GM23248 (cell line): ENCODE measurements around the gene ENOX1.

Source experiments
- EZH2 ChIP-seq: fragments of 200-600 bp; sonication (generic); IDR thresholded peaks from 2 replicates; pipeline ENCODE4 v1.6.1; 2018; ENCODE audit warnings: antibody characterized with exemption, mild to moderate bottlenecking; ENCODE audit not compliant: insufficient read depth, poor library complexity, severe bottlenecking
- EZH2phosphoT487 ChIP-seq: fragments of 200-600 bp; sonication (generic); IDR thresholded peaks from 2 replicates; pipeline ENCODE4 v1.6.1; 2018; ENCODE audit warnings: antibody characterized with exemption, moderate library complexity, mild to moderate bottlenecking, low read depth; ENCODE audit not compliant: insufficient read depth

DNA sequence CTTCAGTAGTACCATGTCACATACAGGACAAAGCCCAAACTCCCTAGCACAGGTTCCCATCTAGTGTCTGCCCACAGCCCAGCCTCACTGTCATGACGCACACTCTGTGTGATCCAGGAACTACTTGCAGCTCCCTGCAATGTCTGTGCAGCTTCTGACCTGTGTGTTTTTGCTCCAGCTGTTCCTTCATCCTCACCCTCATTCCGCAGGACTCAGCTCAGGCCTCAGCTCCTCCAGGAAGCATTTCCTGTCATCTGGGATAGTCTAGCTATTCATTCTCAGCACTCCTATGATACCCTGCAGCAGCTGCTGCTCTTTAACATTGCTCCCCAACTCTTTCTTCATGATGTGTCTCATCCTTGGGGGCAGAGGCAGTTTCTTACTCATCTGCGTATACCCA, 56.1 kb downstream of the ENOX1 start:
- TF ChIP-seq EZH2 (no peak), EZH2phosphoT487 (no peak)
